Liver (tissue), 9 donors: ENCODE measurements around the gene HAO1. TPM values are rescaled to one million over a fixed set of nuclear protein-coding genes. Genes with fewer than 3 reads are reported as not detected.

Source experiments
- DNase-seq: peaks from one replicate; pipeline ENCODE4 v3.0.0-alpha.2; 2017; ENCODE audit warnings: low spot score
- H3K27ac ChIP-seq, 2 donors: one replicate each; pipeline ENCODE4 v1.7.0; 2013; ENCODE audit warnings: inconsistent platforms in 2 of 2, low read length in 2 of 2, control low read depth in 1 of 2, low read depth in 1 of 2, mild to moderate bottlenecking in 1 of 2
- H3K27me3 ChIP-seq, 4 donors: one replicate each; pipeline versions ENCODE4 v1.6.1 to v1.7.0; 2013; ENCODE audit warnings: low read length in 3 of 4, inconsistent platforms in 1 of 4, mild to moderate bottlenecking in 1 of 4, moderate library complexity in 1 of 4; ENCODE audit not compliant: control insufficient read depth in 4 of 4, insufficient read depth in 4 of 4
- H3K36me3 ChIP-seq, 4 donors: one replicate each; pipeline versions ENCODE4 v1.6.1 to v1.7.0; 2013; ENCODE audit warnings: low read length in 3 of 4, mild to moderate bottlenecking in 3 of 4, low read depth in 1 of 4, moderate library complexity in 1 of 4; ENCODE audit not compliant: control insufficient read depth in 4 of 4, insufficient read depth in 3 of 4
- H3K4me1 ChIP-seq, 4 donors: one replicate each; pipeline versions ENCODE4 v1.6.1 to v1.7.0; 2013; ENCODE audit warnings: low read length in 3 of 4, mild to moderate bottlenecking in 3 of 4, moderate library complexity in 1 of 4; ENCODE audit not compliant: control insufficient read depth in 4 of 4, insufficient read depth in 4 of 4
- H3K4me3 ChIP-seq, 3 donors: one replicate each; pipeline versions ENCODE4 v1.6.1 to v1.7.0; 2013; ENCODE audit warnings: low read length in 3 of 3, control low read depth in 1 of 3, low read depth in 1 of 3, mild to moderate bottlenecking in 1 of 3
- H3K9ac ChIP-seq, 2 donors: one replicate each; pipeline ENCODE4 v1.7.0; 2013; ENCODE audit warnings: low read length in 2 of 2, mild to moderate bottlenecking in 2 of 2, moderate library complexity in 2 of 2, control low read depth in 1 of 2, low read depth in 1 of 2
- H3K9me3 ChIP-seq, 4 donors: one replicate each; pipeline versions ENCODE4 v1.6.1 to v1.7.0; 2013; ENCODE audit warnings: low read length in 3 of 4; ENCODE audit not compliant: control insufficient read depth in 4 of 4
- EGR1 ChIP-seq, 2 donors: IDR thresholded peaks; 2 replicates each; pipeline ENCODE4 v1.6.1; 2016 to 2018; ENCODE audit warnings: antibody characterized with exemption in 2 of 2, low read depth in 2 of 2
- HNF4A ChIP-seq, 2 donors: conservative IDR thresholded peaks; 2 replicates each; pipeline ENCODE4 v1.6.1; 2016; ENCODE audit warnings: antibody characterized with exemption in 2 of 2, mild to moderate bottlenecking in 2 of 2
- JUND ChIP-seq, 2 donors: IDR thresholded peaks; 2 replicates each; pipeline ENCODE4 v1.6.1; 2016; ENCODE audit warnings: antibody characterized with exemption in 2 of 2
- NR2F2 ChIP-seq: IDR thresholded peaks from 2 replicates; pipeline ENCODE4 v1.6.1; 2016; ENCODE audit warnings: antibody characterized with exemption
- RAD21 ChIP-seq, 2 donors: IDR thresholded peaks; 2 replicates each; pipeline ENCODE4 v1.6.1; 2016; ENCODE audit warnings: antibody characterized with exemption in 2 of 2, mild to moderate bottlenecking in 2 of 2
- RXRA ChIP-seq, 2 donors: IDR thresholded peaks; 2 replicates each; pipeline ENCODE4 v1.6.1; 2017 to 2018; ENCODE audit warnings: antibody characterized with exemption in 2 of 2, mild to moderate bottlenecking in 1 of 2
- SP1 ChIP-seq: IDR thresholded peaks from 2 replicates; pipeline ENCODE4 v1.6.1; 2018; ENCODE audit warnings: antibody characterized with exemption, mild to moderate bottlenecking
- YY1 ChIP-seq: IDR thresholded peaks from 2 replicates; pipeline ENCODE4 v1.6.1; 2016; ENCODE audit warnings: antibody characterized with exemption, mild to moderate bottlenecking
- WGBS: extraction: QIAGEN DNeasy Blood & Tissue Kit; methylation state at CpG from one replicate; pipeline ENCODE4 v1.1.7; 2013; 5-methylcytosine and 5-hydroxymethylcytosine counted together
- polyA plus RNA-seq, 2 donors: library from polyadenylated mRNA; stranded (reverse) in 1 of 2; unstranded in 1 of 2; fragments of 200-250 nt in 1 of 2; fragments of >200 nt in 1 of 2; fragmentation: Nextera tagmentation in 1 of 2; extraction: Ambion mirVana in 1 of 2; gene quantifications; one replicate each; pipeline versions ENCODE4 v1.2.1 to v1.2.3, GENCODE V29; 2013 to 2015
- total RNA-seq, 2 donors: library from RNA; depleted of rRNA; stranded (reverse); fragments of >200 nt; gene quantifications; one replicate each; pipeline ENCODE4 v1.2.3, GENCODE V29; 2014
- TF ChIP-seq, protein P1 (sequence below): fragments of 150-350 bp; IDR thresholded peaks from 2 replicates; pipeline ENCODE4 v1.5.1; 2017; ENCODE audit warnings: improper control_type of control experiment, low read depth, low read length; ENCODE audit not compliant: missing input control
- TF ChIP-seq, protein P2 (sequence below): IDR thresholded peaks from 2 replicates; pipeline ENCODE4 v1.6.1; 2016; ENCODE audit warnings: antibody characterized with exemption
- TF ChIP-seq, protein P3 (sequence below): IDR thresholded peaks from 2 replicates; pipeline ENCODE4 v1.6.1; 2016; ENCODE audit warnings: antibody characterized with exemption
- TF ChIP-seq, protein P4 (sequence below): IDR thresholded peaks from 2 replicates; pipeline ENCODE4 v1.6.1; 2016; ENCODE audit warnings: antibody characterized with exemption, mild to moderate bottlenecking
- donor health status: healthy.
- donor health status: healthy.
- donor health status: healthy.
- donor health status: healthy.
- donor health status: healthy.

Gene HAO1
- total and polyA plus RNA-seq, 4 donors: 17.8 to 164 (median 161) TPM

DNA sequence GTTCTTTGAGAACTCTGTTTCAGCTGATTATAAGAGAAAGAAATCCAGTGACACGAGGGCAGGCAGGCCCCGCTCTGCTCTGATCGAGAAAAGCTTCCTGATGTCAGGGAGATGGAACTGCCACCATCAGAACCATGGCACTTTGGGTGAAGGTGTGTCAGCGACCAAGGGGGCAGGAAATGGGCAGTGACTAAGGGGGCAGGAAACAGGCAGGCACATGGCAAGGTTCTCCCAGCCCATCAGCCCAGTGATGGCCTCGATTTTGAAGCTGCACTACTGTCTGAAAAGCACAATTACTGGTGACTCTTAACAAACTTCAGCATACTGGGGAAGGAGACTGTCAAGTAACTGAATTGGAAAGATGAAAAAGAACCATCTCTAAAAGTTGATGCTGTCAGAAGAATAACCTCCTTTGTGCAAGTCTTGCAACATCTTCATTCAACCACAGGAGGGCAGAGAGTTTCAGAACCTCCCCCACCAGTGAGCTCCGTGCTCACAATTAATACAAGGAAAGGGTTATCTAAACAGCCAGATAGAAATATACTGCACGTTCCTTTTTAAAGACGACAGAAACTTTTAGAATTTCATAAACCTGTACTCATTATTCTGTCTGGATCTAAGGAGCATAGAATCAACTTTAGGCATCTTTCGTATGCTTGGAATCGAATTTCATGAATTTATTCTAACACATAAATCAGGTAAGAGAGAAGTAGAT is 40.2 kb upstream of the HAO1 start:
- no peaks in the 10 kb centered on the region for H3K9me3 ChIP-seq
- 57% methylated on average over 10 of the region's 10 CpGs for WGBS
- peak overlapping the region in 1 of 2 donors; percentile 87 for H3K9ac ChIP-seq
- peaks cover 3 to 27% (median 17%) of the 10 kb centered on the region in 4 donors for H3K4me1 ChIP-seq
- TF ChIP-seq, protein P1, sequence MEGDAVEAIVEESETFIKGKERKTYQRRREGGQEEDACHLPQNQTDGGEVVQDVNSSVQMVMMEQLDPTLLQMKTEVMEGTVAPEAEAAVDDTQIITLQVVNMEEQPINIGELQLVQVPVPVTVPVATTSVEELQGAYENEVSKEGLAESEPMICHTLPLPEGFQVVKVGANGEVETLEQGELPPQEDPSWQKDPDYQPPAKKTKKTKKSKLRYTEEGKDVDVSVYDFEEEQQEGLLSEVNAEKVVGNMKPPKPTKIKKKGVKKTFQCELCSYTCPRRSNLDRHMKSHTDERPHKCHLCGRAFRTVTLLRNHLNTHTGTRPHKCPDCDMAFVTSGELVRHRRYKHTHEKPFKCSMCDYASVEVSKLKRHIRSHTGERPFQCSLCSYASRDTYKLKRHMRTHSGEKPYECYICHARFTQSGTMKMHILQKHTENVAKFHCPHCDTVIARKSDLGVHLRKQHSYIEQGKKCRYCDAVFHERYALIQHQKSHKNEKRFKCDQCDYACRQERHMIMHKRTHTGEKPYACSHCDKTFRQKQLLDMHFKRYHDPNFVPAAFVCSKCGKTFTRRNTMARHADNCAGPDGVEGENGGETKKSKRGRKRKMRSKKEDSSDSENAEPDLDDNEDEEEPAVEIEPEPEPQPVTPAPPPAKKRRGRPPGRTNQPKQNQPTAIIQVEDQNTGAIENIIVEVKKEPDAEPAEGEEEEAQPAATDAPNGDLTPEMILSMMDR: peak; percentile 57
- TF ChIP-seq, protein P2, sequence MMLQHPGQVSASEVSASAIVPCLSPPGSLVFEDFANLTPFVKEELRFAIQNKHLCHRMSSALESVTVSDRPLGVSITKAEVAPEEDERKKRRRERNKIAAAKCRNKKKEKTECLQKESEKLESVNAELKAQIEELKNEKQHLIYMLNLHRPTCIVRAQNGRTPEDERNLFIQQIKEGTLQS: no peak
- TF ChIP-seq RXRA (IDR thresholded peaks at IDR 0.05) (peak; percentile 51 to 53), RAD21 (IDR thresholded peaks at IDR 0.05) (peak; percentile 72 to 84), HNF4A (conservative IDR thresholded peaks at IDR 0.05) (peak in 1 of 2 donors; percentile 25), JUND (IDR thresholded peaks at IDR 0.05) (no peak), EGR1 (IDR thresholded peaks at IDR 0.05; ENCODE audit: low read depth in 2 of 2) (no peak), SP1 (peak; percentile 24)
- peak overlapping the region; percentile 76 to 84 for H3K27ac ChIP-seq
- H3K36me3 ChIP-seq: no peaks in the 10 kb centered on the region
- H3K4me3 ChIP-seq: no peak overlapping the region
- DNase-seq: no peak
- no peaks in the 10 kb centered on the region for H3K27me3 ChIP-seq

DNA sequence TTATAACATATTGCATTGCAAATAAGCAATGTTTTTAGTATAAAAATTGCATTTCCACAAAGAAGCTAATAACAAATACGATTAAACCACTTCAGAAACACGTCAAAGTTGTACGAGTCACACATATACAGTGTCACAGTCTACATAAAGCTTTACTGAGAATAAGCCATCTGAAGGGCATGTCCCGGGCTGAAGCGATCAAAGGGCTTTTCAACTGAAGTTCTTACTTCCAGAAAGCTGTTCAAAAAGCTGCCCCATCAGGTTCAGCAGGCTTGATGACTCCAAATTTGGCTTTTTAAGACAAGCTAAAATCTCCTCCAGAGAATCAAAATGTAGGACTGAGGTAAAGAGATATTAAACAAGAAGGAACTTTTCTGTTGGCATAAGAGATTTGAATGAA is 37.5 kb upstream of the HAO1 start:
- TF ChIP-seq, protein P3, sequence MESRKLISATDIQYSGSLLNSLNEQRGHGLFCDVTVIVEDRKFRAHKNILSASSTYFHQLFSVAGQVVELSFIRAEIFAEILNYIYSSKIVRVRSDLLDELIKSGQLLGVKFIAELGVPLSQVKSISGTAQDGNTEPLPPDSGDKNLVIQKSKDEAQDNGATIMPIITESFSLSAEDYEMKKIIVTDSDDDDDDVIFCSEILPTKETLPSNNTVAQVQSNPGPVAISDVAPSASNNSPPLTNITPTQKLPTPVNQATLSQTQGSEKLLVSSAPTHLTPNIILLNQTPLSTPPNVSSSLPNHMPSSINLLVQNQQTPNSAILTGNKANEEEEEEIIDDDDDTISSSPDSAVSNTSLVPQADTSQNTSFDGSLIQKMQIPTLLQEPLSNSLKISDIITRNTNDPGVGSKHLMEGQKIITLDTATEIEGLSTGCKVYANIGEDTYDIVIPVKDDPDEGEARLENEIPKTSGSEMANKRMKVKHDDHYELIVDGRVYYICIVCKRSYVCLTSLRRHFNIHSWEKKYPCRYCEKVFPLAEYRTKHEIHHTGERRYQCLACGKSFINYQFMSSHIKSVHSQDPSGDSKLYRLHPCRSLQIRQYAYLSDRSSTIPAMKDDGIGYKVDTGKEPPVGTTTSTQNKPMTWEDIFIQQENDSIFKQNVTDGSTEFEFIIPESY: no peak
- Histone ChIP-seq H3K4me1 (peaks cover 3 to 28% (median 16%) of the 10 kb centered on the region in 4 donors), H3K4me3 (no peak overlapping the region), H3K9ac (no peak overlapping the region), H3K27ac (no peak overlapping the region), H3K36me3 (no peaks in the 10 kb centered on the region), H3K9me3 (no peaks in the 10 kb centered on the region), H3K27me3 (no peaks in the 10 kb centered on the region)
- DNase-seq: no peak
- 98% methylated on average over 5 of the region's 5 CpGs for WGBS

DNA sequence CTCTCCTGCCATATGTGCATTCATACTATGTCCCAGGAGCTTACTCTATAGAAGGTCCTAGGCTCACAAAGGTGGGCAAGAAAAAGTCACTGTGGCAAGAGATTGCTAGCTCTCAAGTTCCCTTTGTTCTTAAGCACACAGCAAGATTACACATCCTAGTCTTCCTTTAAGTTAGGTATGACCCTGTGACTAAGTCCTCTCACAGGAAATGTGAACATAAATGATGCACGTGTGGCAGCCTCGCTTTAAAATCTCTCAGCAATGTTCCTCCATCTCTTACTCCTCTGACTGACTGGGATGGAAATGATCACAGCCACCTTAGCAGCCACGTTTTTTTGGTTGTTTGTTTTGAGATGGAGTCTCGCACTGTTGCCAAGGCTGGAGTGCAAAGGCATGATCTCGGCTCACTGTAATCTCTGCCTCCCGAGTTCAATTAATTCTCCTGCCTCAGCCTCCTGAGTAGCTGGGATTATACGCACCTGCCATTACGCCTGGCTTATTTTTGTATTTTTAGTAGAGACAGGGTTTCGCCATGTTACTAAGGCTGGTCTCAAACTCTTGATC is 35.7 kb upstream of the HAO1 start:
- Histone ChIP-seq H3K27ac (no peak overlapping the region), H3K9me3 (no peaks in the 10 kb centered on the region), H3K4me1 (peaks cover 0 to 15% (median 5%) of the 10 kb centered on the region in 4 donors), H3K9ac (no peak overlapping the region), H3K4me3 (no peak overlapping the region), H3K27me3 (no peaks in the 10 kb centered on the region), H3K36me3 (no peaks in the 10 kb centered on the region)
- 69% methylated on average over 9 of the region's 9 CpGs for WGBS
- TF ChIP-seq YY1 (peak; percentile 32), NR2F2 (no peak)
- TF ChIP-seq, protein P4, sequence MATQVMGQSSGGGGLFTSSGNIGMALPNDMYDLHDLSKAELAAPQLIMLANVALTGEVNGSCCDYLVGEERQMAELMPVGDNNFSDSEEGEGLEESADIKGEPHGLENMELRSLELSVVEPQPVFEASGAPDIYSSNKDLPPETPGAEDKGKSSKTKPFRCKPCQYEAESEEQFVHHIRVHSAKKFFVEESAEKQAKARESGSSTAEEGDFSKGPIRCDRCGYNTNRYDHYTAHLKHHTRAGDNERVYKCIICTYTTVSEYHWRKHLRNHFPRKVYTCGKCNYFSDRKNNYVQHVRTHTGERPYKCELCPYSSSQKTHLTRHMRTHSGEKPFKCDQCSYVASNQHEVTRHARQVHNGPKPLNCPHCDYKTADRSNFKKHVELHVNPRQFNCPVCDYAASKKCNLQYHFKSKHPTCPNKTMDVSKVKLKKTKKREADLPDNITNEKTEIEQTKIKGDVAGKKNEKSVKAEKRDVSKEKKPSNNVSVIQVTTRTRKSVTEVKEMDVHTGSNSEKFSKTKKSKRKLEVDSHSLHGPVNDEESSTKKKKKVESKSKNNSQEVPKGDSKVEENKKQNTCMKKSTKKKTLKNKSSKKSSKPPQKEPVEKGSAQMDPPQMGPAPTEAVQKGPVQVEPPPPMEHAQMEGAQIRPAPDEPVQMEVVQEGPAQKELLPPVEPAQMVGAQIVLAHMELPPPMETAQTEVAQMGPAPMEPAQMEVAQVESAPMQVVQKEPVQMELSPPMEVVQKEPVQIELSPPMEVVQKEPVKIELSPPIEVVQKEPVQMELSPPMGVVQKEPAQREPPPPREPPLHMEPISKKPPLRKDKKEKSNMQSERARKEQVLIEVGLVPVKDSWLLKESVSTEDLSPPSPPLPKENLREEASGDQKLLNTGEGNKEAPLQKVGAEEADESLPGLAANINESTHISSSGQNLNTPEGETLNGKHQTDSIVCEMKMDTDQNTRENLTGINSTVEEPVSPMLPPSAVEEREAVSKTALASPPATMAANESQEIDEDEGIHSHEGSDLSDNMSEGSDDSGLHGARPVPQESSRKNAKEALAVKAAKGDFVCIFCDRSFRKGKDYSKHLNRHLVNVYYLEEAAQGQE: no peak
- no peak for DNase-seq
